ENCODE data around the gene SH3GL2. TPM values are rescaled to one million over a fixed set of nuclear protein-coding genes. Genes with fewer than 3 reads are reported as not detected.

SH3GL2 gene
- total and polyA plus RNA-seq, 7 experiments from 2014 or later: not detected

GRCh38 chr9:17843236-17843635 is 264.4 kb downstream of the SH3GL2 start:
- Mint-ChIP-seq H3K27ac (no peak overlapping the region), H3K4me1 (peaks cover 0 to 4% (median 0%) of the 10 kb centered on the region in 7 donors), H3K9me3 (peaks cover 0 to 25% (median 17%) of the 10 kb centered on the region in 11 donors), H3K36me3 (peaks cover 0 to 11% (median 0%) of the 10 kb centered on the region in 5 donors), H3K4me3 (no peak overlapping the region), H3K27me3 (peaks cover 0 to 11% (median 0%) of the 10 kb centered on the region in 5 donors)
- no peak overlapping the region for H3K27ac ChIP-seq (ENCODE audit: low read depth, low read length)
- H3K27me3 ChIP-seq (ENCODE audit: control insufficient read depth in 2 of 2, insufficient read depth in 2 of 2, low read length in 2 of 2): no peaks in the 10 kb centered on the region
- no peak overlapping the region for H3K4me3 ChIP-seq (ENCODE audit: low read length)
- H3K9me3 ChIP-seq (ENCODE audit: control insufficient read depth in 2 of 3, low read length in 3 of 3): no peaks in the 10 kb centered on the region
- DNase-seq (no peak), ATAC-seq (no peak)
- ChIA-PET CTCF (no interaction called here), POLR2A (no interaction called here)
- no peaks in the 10 kb centered on the region for H3K4me1 ChIP-seq (ENCODE audit: control insufficient read depth in 2 of 2, insufficient read depth in 2 of 2, low read length in 2 of 2)
- no peaks in the 10 kb centered on the region for H3K36me3 ChIP-seq (ENCODE audit: control insufficient read depth in 2 of 3, insufficient read depth in 3 of 3, low read length in 3 of 3)
- intact Hi-C loops (cut with micrococcal nuclease): no loop called here
